Activated CD8-positive, alpha-beta memory T cell treated with anti-CD3 and anti-CD28 coated beads for 48 hours (primary cell): ENCODE data around the gene UGT1A7.

ENCODE experiments used
- DNase-seq, 3 experiments: peaks; one replicate each; pipeline ENCODE4 v3.0.0-alpha.2; 2020; ENCODE audit warnings: low read depth in 2 of 3, low spot score in 2 of 3

The UGT1A7 gene

GRCh38 chr2:233795735-233796171 is 114.1 kb downstream of the UGT1A7 start:
- no peak for DNase-seq

DNA sequence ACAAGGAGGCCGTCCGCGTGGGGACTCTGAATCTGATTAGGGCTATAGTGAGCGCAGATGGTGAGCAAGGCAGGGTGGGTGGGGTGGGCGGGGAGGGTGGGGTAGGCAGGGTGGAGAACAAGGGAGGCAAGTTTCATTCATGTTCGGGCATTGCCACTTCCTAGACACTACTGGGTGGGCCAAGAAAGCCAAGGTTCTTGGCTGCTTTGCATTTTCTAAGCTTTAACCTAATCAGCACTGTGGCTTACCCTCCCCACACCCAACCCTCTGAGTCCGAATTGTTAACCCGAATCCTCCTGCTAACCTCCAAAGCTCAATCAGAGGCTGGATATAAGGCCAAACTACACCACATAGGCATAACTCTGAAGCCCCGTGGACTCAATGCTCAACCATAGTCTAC is 114.6 kb downstream of the UGT1A7 start:
- no peak for DNase-seq

DNA sequence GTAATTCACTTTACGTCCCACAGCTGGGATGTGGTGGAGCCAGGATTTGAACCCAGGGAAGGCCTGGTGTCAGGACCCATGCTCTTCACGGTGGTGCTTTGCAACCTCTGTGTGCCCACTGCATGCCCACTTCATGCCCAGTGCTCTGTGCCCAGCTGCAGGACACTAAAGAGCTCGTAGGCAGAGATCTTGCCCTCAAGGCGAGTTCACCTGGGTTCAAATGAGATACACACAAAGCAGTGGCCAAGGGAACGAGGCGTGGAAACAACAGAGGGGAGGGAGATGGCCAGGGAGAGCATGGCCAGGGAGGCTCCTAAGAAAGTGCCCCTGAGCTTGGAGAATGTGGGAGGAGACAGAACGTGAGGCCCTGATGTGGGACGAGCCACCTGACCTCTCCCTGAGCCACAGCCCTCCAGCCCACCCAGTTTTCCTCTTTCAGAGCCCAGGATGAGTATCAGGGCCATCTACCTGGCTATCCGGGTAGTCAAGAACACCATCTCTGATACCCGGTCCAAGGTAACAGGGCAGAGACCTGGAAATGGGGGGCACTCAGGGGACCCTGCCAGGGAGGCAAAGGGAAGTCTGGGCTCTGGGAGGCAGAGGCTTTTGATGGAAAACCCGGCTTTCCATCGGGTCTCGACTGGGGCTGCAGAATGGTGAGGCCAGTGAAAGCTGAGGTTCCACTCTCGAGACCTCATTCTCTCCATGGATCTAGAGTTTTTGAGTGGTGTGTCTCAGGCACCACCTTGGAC is 116.8 kb downstream of the UGT1A7 start:
- no peak for DNase-seq

- DNase-seq = no peak
These were observed 117.5 kb downstream of the UGT1A7 start for GRCh38 chr2:233799087-233799665.

DNA sequence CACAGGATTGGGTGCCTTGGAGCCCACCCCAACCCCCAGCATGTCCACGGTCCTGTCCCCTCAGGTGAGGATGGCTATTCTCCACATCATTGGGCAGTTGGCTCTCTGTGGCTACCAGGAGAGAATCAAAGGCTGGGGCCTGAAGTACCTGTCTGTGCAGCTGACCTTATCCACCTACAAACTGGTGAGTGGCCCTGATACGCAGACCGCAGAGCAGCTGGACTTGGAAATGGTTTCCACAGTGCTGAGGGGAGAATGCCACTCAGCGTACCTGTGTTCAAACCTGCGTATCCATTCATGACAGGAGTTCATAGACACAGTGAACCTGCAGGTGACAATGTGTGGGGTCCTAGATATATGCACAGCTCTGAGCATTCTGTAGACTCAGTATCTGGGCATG is 118.0 kb downstream of the UGT1A7 start:
- no peak for DNase-seq

- no peak for DNase-seq
These were observed 118.5 kb downstream of the UGT1A7 start for GRCh38 chr2:233800208-233800607.

GRCh38 chr2:233801357-233802131 is 119.8 kb downstream of the UGT1A7 start:
- no peak for DNase-seq

DNA sequence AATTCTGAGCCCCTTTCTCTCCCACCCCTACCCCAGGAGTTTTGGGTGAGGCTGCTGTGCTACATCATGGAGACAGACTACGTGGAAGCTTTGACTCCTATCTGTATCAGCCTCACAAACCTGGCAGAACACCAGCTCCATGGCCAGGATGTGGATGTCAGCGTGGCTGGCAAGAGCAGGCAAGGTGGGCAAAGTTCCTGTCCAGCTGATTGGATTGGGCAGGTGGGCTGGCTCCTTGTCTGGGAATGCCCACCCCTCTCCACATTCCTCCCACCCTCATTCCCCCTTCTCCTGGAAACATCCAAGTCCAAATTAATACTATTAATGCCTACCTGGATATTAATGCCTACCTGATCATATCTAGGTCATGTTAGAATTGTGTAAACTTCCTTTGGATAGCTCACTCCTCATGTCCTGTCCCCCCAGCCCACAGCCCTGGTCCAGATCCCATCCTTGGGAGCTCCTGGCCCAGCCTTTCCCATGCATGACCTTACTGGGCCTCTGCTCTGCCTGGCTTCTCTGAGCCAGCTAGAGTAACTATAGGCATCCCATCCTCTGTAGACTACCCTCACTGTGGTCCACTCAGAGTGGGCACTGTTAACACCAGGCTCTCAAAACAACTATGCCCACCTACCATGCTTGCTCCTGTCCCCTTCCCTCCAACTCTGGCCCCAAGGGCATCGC is 120.6 kb downstream of the UGT1A7 start:
- no peak for DNase-seq

- no peak for DNase-seq
These were observed 121.7 kb downstream of the UGT1A7 start for GRCh38 chr2:233803292-233803911.

- DNase-seq = no peak
These were observed 122.3 kb downstream of the UGT1A7 start for GRCh38 chr2:233803994-233804393.

DNA sequence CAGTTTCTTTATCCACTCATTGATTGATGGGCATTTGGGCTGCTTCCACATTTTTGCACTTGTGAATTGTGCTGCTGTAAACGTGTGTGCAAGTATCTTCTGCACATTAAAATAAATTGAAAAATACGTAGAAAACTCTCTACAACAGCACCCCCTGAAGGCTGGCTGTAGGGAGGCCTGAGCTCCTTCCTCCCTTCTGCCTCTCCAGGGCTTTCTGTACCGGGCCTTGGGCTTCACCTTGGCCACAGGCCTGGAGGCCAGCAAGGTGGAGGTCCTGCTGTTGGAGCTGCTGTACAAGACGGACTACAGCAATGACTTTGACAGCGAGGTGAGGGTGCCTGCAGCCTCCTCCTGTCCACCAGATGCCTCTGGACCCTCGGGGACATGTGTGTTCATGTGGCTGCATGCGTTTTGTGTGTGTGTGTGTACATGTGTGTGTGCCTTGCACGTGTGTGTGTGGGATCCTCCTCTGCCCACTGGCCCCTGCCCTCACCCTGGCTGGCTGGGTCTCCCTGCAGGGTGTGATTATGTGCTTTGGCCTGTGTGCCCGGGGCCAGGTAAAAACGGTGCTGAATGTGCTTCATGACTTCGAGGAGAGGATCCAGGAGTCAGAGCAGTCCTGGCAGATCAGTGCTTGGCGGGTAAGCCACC is 125.6 kb downstream of the UGT1A7 start:
- DNase-seq = no peak

DNA sequence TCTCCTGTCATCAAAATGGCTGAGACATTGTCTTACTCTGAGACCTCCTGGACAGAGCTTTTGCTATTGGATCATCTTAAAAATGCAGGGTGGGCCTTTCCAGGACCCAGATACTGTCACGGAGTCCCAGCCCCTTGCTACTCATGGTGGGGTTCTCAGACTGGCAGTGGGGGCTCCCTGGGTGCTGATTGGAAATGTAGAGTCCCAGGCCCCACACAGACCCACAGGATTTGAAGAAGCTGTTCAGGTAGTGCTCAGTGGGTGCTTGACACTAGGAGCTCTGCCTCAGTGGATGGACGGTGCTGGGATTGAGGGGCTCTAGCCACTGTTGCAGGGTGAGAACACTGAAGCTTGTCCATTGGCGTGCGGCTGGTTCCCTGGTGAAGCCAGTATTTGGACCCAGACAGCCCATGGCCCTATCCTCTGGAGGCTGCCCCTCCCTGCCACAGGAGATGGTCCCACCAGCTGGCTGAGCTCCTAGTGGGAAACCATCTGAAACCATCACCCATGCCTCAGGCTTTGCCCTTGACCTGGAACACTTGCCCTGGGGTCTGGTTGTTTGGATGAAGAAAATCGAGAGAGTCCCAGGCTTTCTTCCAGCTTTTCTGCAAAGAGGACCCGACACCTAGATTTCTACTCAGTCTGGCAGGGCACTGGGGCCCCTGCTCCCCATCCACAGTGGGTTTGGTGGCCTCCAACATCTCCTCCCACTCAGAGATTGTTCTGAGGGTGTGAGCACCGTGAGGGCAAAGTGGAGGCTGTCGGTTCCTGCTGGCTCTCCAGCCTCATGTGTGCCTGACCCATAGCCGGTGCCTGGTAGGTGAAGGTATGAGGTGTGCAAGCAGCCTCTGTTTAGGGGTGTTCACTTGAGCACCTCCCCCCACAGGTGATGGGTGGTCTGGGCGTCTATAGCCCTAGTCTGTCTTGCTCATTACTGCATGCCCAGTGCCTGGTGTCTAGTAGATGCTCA is 126.5 kb downstream of the UGT1A7 start:
- DNase-seq = no peak

DNA sequence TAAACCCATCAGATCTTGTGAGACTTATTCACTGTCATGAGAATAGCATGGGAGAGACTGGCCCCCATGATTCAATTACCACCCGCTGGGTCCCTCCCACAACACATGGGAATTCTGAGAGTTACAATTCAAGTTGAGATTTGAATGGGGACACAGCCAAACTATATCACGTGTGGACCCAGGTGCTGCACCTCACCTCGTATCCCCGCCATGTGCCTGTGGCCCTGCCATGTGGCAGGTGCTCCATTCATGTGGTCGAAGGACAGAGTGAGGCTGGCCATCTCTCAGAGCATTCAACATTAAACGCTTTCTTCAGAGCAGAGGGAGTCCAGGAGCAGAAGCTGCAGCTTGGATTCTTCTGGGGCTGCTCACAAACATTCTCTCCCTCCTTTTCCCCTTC is 128.7 kb downstream of the UGT1A7 start:
- DNase-seq = no peak

DNA sequence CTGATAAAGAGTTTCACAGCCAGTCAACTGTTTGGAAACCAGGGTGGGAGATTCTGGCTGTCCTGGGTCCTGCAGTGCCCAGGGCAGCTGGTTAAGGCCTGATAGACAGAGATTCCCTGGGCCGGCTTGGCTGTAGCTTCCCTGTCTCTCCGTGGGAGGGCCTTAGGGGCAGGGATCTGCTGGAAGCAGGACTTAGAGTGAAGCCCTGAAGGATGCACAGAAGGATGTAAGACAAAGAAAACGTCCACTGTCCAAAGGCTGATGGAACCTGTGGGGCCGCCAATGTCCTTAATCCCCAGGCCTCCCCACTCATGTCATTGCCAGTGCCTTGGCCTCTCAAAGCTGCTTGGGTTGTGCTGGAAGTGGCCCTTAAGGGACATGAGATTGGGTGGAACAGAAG is 129.4 kb downstream of the UGT1A7 start:
- no peak for DNase-seq

DNA sequence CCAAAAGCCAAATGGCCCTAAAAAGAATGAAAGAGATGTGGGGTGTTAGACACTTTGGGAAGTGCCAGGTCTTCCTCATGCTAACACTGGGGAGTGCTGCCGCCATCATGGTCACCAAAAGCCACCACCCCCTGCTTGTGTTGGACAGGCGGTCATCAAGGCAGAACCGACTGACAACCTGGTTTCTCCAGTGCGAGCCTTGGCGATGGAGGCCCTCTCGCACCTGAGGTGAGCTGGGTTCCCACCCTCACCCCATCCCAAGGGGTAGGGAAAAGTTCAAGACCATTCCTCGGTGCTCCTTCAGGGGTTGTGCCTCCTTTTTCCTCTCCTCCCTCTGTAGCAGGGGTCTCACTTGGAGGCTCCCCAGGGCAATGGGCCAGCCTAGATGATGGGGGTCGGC is 130.0 kb downstream of the UGT1A7 start:
- DNase-seq = no peak

DNA sequence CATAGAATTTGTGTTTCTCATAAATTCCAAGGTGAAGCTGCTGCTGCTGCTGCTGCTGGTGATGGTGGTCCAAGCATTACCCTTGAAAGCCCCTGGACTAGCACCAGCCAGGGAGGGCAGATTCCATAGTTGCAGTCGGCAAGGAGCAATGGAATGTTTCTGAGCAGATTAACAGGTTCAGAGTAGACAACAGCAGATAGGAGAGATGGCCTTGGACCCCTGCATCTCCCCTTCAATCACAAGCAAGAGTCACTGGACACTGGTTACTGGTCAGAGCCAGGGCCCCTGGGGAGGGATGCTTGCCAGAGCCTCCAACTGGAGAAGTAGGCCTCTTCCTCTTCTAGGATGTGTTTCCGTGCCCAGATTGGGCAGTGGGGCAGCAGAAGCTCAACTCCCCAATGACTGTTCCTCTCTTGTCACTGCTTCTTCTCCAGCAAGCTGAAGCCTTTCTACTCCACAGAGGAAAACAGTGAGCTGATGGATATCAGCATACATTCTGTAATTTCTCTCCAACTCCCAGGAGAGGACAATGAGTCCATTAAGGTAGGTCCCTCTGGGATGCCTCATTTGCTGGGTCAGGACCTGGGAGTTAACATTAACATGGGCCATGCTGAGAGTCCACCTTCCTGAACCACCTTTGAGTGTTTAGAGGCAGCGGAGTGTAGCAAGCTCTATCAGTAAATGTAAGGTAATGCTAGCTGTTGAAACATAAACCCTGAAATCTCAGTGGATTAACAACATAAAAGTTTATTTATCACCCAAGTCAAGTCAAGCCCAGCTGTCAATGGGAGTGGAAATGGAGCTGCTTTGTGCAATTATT is 131.7 kb downstream of the UGT1A7 start:
- DNase-seq = no peak

- no peak for DNase-seq
These were observed 132.5 kb downstream of the UGT1A7 start for GRCh38 chr2:233814056-233814835.

GRCh38 chr2:233815861-233816260 is 134.2 kb downstream of the UGT1A7 start:
- DNase-seq = no peak
